ENCODE measurements around the gene LRRC36. TPM values are rescaled to one million over a fixed set of nuclear protein-coding genes. Genes with fewer than 3 reads are reported as not detected.

Gene LRRC36
- total and polyA plus RNA-seq, 12 donors, result 0.26 to 0.88 (median 0.42) TPM; not detected in 9

- 91 to 93% methylated on average over 21 of the region's 21 CpGs for WGBS, 2 donors
- Histone ChIP-seq H3K36me3 (no peaks in the 10 kb centered on the region), H3K4me3 (no peak overlapping the region), H3K4me1 (peaks cover 0 to 6% (median 0%) of the 10 kb centered on the region in 9 donors), H3K27me3 (no peaks in the 10 kb centered on the region), H3K27ac (no peak overlapping the region), H3K9me3 (no peaks in the 10 kb centered on the region)
- no peak for DNase-seq
- no peak for TF ChIP-seq CTCF (IDR thresholded peaks at IDR 0.05)
- no peak for ATAC-seq
- intact Hi-C loops (cut with DNase I), result loop anchor here in 1 of 10 donors (10.0 kb wide), 1 partner anchor 111 kb away; the partner anchor contains the start of gene TPPP3
Observed at GRCh38 chr16:67283826-67284555, 42.6 kb upstream of the LRRC36 start.

- DNase-seq (peak; percentile 23 to 40), ATAC-seq (peak; percentile 47 to 78 (median 62))
- Histone ChIP-seq H3K4me1 (no peaks in the 10 kb centered on the region), H3K9me3 (no peaks in the 10 kb centered on the region), H3K27me3 (no peaks in the 10 kb centered on the region), H3K36me3 (no peaks in the 10 kb centered on the region), H3K27ac (no peak overlapping the region), H3K4me3 (no peak overlapping the region)
- peak; percentile 17 to 63 (median 54) for TF ChIP-seq CTCF (IDR thresholded peaks at IDR 0.05)
- WGBS, 2 donors, result 75 to 76% methylated on average over 34 of the region's 34 CpGs
- intact Hi-C loops (cut with DNase I), result loop anchor here in 1 of 10 donors (10.0 kb wide), 1 partner anchor 110 kb away; the partner anchor contains the start of gene TPPP3
Observed at GRCh38 chr16:67284699-67285646, 41.6 kb upstream of the LRRC36 start.

GRCh38 chr16:67286441-67287235 is 40.0 kb upstream of the LRRC36 start:
- no peaks in the 10 kb centered on the region for H3K36me3 ChIP-seq
- H3K27me3 ChIP-seq, result no peaks in the 10 kb centered on the region
- WGBS, 2 donors, result 92% methylated on average over 28 of the region's 28 CpGs
- no peaks in the 10 kb centered on the region for H3K4me1 ChIP-seq
- H3K4me3 ChIP-seq, result no peak overlapping the region
- TF ChIP-seq CTCF (IDR thresholded peaks at IDR 0.05), result no peak
- no peak overlapping the region for H3K27ac ChIP-seq
- intact Hi-C loops (cut with DNase I), result loop anchor here in 1 of 10 donors (10.0 kb wide), 1 partner anchor 108 kb away; the partner anchor contains the start of gene TPPP3
- DNase-seq (no peak), ATAC-seq (no peak)
- H3K9me3 ChIP-seq, result no peaks in the 10 kb centered on the region

All from heart right ventricle (tissue), 16 donors.